B cell (primary cell): ENCODE measurements around the gene DMKN.

Experiments used
- CTCF ChIP-seq: fragments of 200-600 bp; IDR thresholded peaks from one replicate; pipeline ENCODE4 v1.8.0; 2022; ENCODE audit warnings: antibody characterized with exemption, mild to moderate bottlenecking
- EZH2 ChIP-seq: IDR thresholded peaks from 2 replicates; pipeline ENCODE4 v1.6.1; 2012; ENCODE audit warnings: borderline replicate concordance, low read depth, mild to moderate bottlenecking, moderate library complexity, low read length; ENCODE audit not compliant: insufficient read depth, poor library complexity, severe bottlenecking

DNA sequence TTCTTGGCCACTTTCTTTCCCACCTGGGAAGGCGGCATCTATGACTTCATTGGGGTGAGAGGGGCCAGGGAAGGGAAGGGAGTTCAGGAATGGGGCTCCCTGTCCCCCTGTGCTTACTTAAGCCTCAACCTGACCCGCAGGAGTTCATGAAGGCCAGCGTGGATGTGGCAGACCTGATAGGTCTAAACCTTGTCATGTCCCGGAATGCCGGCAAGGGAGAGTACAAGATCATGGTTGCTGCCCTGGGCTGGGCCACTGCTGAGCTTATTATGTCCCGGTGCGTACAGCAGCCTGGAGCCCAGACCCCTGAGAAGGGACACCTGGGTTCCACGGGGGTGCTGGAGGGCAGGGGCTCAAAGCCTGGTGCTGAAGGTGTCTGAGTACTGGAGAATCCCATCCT is 33.1 kb upstream of the DMKN start:
- TF ChIP-seq CTCF (no peak), EZH2 (no peak)
